M059J (cell line): ENCODE results near the gene HBE1. TPM values are rescaled to one million over a fixed set of nuclear protein-coding genes. Genes with fewer than 3 reads are reported as not detected.
A peak's percentile ranks its signal among the peaks of the same experiment; 100 is the strongest.
"Not testable (repeated sequence)": the region's sequence is repeated elsewhere in the genome, so short reads cannot be mapped to it uniquely, and the experiment has no call there.

ENCODE experiments used
- DNase-seq: peaks from one replicate; pipeline ENCODE4 v3.0.0-alpha.2; 2012; ENCODE audit warnings: low read depth
- total RNA-seq: library from RNA; depleted of rRNA; stranded (reverse); fragments of >200 nt; shearing (Covaris generic); gene quantifications from 2 replicates; pipeline ENCODE4 v1.2.3, GENCODE V29; 2014; rRNA removed

Gene HBE1
- 2.2 and 7.0 TPM in 2 replicates for total RNA-seq

GRCh38 chr11:5269715-5270147 lies at the start of gene HBE1:
HBE1 (minus strand) TSS chr11:5269945; CDS start chr11:5269890, 55 bp downstream.
- no peak for DNase-seq

GRCh38 chr11:5317292-5317691 lies 47.5 kb upstream of the HBE1 start:
- DNase-seq: no peak

- DNase-seq: peak; percentile 56
Measured at GRCh38 chr11:5313326-5314023, 43.7 kb upstream of the HBE1 start.

GRCh38 chr11:5310423-5310822 lies 40.7 kb upstream of the HBE1 start:
- no peak for DNase-seq

- no peak for DNase-seq
Measured at GRCh38 chr11:5307256-5308019, 37.7 kb upstream of the HBE1 start.

GRCh38 chr11:5304046-5304445 lies 34.3 kb upstream of the HBE1 start:
- no peak for DNase-seq

- DNase-seq: no peak
Measured at GRCh38 chr11:5303626-5304025, 33.9 kb upstream of the HBE1 start.

- no peak for DNase-seq
Measured at GRCh38 chr11:5301846-5302245, 32.1 kb upstream of the HBE1 start, which contains the start of gene OR51B4. OR51B4 (minus strand) TSS chr11:5301946; CDS start chr11:5301946, 0 bp downstream.

GRCh38 chr11:5300251-5300650 lies 30.5 kb upstream of the HBE1 start:
- DNase-seq: no peak

GRCh38 chr11:5298451-5298850 lies 28.7 kb upstream of the HBE1 start:
- DNase-seq: no peak

- no peak for DNase-seq
Measured at GRCh38 chr11:5297721-5298323, 28.1 kb upstream of the HBE1 start.

- not testable (repeated sequence) for DNase-seq
Measured at GRCh38 chr11:5294342-5294995, 24.7 kb upstream of the HBE1 start.

- DNase-seq: no peak
Measured at GRCh38 chr11:5293028-5293427, 23.3 kb upstream of the HBE1 start.

GRCh38 chr11:5291207-5291838 lies 21.6 kb upstream of the HBE1 start:
- peak; percentile 66 for DNase-seq

- no peak for DNase-seq
Measured at GRCh38 chr11:5290106-5290505, 20.4 kb upstream of the HBE1 start.

GRCh38 chr11:5289696-5290095 lies 20.0 kb upstream of the HBE1 start:
- DNase-seq: no peak

- DNase-seq: peak; percentile 39
Measured at GRCh38 chr11:5288906-5289550, 19.3 kb upstream of the HBE1 start.

- peak; percentile 52 for DNase-seq
Measured at GRCh38 chr11:5288108-5288905, 18.6 kb upstream of the HBE1 start.

- no peak for DNase-seq
Measured at GRCh38 chr11:5286901-5287300, 17.2 kb upstream of the HBE1 start.

GRCh38 chr11:5286351-5286750 lies 16.6 kb upstream of the HBE1 start:
- DNase-seq: no peak
